NOMO-1 treated with dmso at 0.1 percent for 144 hours (cell line): ENCODE measurements around the gene MYADML2.
"Not testable (repeated sequence)": the region's sequence is repeated elsewhere in the genome, so short reads cannot be mapped to it uniquely, and the experiment has no call there.

Source experiments
- DNase-seq: peaks from one replicate; lab custom pipeline; 2025; ENCODE audit not compliant: unreplicated experiment; lab: John Stamatoyannopoulos, UW

Gene MYADML2

GRCh38 chr17:81947189-81947588, at the start of gene MYADML2:
Gene MYADML2, minus strand, starts transcription at chr17:81947233. Its CDS starts 5,492 bp downstream, at chr17:81941741.
- no peak for DNase-seq

- no peak for DNase-seq
Measured at GRCh38 chr17:81996232-81996756, 49.3 kb upstream of the MYADML2 start.

GRCh38 chr17:81995463-81996231, 48.6 kb upstream of the MYADML2 start:
- no peak for DNase-seq

GRCh38 chr17:81994593-81995462, 47.8 kb upstream of the MYADML2 start:
- no peak for DNase-seq

GRCh38 chr17:81993729-81994592, 46.9 kb upstream of the MYADML2 start:
- no peak for DNase-seq

DNA sequence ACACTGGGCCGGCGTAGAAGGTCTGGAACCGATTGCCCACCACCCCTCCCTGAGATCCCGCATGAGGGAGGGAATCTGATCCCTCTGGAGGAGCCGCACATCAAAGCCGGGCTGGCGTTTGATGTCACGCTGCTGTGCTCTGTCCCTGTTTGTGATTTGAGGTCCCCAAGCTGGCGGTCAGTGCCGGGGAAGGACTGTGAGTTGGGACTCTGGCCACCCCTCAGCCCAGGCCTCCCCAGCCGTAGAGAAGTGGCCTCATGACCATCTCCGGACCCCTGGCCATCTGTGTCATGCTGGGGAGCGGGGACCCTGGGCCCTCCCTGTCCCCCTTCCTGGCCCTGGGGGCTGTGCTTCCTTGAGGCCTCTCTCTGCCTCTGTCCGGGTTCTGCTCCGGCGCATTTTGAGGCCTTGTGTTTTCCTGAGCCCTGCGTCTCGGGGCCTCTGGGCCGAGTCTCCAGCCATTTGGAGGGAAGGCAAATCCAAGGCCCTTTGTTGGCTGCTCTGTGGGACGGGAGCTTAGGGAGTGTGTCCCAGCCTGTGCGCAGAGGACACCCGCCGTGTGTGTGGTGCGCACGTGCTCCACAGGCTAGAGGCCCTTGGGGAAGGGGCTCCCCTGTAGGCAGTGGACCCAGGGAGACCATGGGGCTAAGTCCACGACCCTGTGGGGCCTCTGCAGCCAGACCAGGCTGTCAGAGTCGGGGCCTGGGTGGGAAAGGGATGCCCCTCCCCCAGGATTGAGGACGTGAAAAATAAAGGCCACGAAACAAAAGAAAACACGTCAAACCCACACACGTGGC, 45.5 kb upstream of the MYADML2 start:
- no peak for DNase-seq

DNA sequence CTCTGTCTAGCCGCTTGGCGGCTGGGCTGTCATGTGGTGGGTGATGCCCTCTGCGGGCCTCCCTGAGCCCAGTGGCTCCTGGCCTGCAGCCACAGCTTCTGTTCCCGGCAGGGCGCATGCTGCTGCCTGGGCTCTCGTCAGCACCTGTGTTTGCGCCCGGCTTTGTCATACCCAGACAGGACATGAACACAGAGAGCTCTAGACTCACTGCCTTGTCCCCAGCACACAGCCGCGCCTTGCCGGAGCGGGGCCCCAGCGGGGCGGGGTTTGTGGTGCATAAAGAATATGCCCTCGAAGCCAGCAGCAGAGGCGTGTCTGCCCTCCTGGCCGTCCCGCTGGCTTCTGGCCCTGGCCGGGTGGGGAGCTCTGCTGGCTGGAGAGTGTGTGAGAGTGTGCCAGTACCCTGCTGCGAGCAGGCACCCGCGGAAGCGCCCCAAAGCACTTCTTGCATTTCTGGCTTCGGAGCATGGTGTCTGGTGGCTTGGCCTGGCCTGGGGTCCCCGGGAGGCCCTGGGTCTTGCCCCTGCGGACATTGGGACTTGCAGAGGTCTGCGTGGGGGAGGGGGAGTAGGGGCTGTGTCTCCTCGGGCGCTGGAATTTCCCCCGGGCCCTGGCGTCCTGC, 44.8 kb upstream of the MYADML2 start:
- DNase-seq, result no peak

GRCh38 chr17:81990836-81991683, 44.0 kb upstream of the MYADML2 start:
- DNase-seq, result no peak

DNA sequence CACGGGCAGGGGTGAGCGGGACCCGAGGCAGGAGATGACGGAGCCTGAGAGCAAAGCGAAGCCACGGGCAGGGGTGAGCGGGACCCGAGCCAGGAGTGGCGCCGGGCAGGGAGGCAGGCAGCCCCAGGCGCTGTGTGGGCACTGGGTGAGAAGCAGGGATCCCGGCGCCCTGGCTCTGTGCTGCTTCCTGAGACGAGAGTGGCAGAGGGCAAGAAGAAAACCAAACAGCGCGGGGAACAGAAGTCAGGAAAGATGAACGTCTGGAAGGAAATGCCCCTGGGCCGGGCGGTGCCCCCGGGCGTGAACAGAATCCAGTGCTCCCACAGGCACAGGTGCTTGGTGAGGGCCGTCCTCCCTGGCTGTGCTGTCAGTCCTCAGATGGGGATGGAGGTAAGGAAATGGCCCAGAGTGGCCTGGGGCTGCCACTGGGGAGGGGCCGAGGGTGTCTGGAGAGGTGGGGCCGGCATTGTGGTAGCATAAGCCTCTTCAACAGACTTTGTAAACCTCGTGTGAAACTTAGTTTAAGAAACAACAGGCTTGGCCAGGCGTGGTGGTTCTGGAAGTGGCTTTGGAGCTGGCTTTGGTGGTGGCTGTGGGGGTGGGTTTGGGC, 40.2 kb upstream of the MYADML2 start:
- no peak for DNase-seq

DNA sequence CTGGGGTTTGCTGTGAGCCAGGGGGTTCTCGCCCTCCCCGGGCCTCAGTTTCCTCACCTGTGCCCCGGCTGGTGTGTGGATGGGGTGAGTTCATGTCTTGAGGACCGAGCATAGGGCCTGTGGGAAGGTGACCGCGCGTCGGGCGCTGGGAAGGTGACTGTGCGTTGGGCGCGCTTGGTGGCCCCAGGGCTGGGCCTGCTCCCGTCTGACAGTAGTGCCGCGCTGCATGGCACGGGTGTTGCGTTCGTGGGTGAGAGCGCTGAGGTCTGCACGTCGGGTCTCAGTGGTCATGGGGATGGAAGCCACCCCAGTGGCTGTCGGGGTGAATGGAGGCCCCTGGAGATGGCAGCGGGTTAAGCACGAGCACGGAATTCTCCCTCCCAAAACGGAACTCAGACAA, 39.6 kb upstream of the MYADML2 start:
- no peak for DNase-seq

- no peak for DNase-seq
Measured at GRCh38 chr17:81984773-81985410, 37.9 kb upstream of the MYADML2 start.

- no peak for DNase-seq
Measured at GRCh38 chr17:81983639-81984373, 36.8 kb upstream of the MYADML2 start.

DNA sequence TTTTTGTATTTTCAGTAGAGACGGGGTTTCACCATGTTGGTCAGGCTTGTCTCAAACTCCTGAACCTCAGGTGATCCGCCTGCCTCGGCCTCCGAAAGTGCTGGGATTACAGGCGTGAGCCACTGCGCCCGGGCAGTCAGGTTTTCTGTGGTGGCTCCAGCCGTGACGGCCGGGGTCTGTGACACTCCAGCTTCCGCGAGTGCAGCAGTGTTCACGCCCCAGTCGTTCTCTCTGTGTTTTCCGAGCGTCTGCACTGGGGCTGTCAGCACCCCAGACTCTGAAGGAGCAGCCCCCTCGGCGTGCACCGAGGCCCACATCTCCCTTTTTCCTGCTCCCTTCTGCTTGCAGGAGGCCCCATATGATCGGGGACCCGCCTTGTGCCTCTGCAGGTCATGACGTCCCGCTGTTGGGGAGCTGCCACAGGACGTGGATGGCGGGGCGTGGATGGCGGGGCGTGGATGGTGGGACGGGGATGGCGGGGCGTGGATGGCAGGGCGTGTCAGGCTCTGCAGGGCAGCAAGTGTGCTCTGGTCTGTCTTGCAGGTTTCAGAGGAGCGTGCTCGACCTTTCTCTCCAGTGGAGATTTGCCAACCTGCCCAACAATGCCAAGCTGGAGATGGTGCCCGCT, 36.1 kb upstream of the MYADML2 start:
- no peak for DNase-seq

- not testable (repeated sequence) for DNase-seq
Measured at GRCh38 chr17:81981511-81981910, 34.5 kb upstream of the MYADML2 start.

- DNase-seq, result no peak
Measured at GRCh38 chr17:81980707-81981343, 33.8 kb upstream of the MYADML2 start.

DNA sequence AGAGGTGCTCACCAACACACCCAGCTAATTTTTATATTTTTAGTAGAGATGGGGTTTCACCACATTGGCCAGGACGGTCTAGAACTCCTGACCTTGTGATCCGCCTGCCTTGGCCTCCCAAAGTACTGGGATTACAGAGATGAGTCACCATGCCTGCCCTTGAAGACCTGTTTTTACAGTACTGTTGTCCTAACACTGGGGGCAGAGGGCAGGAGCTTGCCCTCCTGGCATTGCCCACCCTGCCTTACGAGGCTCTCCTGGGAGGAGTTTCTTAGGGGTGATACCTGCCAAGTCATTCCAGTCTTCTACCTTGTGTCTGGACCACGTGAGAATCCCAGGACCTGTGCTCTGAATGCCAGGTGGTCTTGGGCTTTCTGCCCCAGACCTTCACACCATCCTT, 33.1 kb upstream of the MYADML2 start:
- DNase-seq, result no peak
